Stimulated activated CD8-positive, alpha-beta memory T cell treated with anti-CD3 and anti-CD28 coated beads, Interleukin-12 subunit alpha, Interleukin-12 subunit beta, amount 100 ng/mL, for 24 hours (primary cell): ENCODE measurements around the gene CYP2A6.
"Not testable (repeated sequence)": the region's sequence is repeated elsewhere in the genome, so short reads cannot be mapped to it uniquely, and the experiment has no call there.

Experiments used
- DNase-seq: peaks from one replicate; pipeline ENCODE4 v3.0.0-alpha.2; 2020; ENCODE audit errors: extremely low read depth

CYP2A6 gene

DNA sequence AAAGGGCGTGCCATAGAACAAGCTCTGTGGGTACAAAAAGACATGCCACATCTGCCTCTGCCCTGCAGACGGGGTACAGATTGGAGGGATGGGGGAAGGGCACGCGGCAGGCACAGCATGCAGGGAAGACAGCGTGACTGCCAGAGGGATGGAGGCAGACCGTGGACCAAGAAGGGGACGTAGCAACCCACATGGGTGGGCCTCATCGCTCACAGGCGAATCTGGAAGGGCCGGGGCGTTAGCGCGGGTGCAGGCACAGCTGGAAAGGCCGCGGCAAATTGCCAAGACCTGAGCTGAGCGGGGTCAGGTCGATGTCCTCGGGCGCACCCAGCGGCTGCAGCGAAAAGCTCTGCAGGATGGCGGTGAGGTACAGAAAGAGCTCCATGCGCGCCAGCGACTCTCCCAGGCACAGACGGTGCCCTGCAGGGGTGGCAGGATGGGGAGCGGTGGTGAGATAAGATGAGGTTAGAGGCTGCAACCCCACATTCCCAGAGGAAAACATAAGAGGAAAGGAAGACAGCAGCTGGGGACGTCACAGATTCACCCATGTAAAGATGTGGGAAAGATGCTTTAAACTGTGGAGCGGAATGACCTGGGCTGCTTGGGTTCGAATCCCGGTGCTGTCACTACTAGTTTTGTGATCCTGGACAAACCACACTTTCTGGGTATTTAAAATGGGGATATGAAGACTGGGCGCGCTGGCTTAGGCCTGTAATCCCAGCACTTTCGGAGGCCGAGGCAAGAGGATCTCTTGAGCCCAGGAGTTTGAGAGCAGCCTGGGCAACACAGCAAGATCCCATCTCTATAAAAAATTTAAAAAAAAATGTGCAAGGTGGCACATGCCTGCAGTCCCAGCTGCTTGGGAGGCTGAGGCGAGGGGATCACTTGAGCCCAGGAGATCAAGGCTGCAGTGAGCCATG lies 31.5 kb downstream of the CYP2A6 start:
- DNase-seq: not testable (repeated sequence)

DNA sequence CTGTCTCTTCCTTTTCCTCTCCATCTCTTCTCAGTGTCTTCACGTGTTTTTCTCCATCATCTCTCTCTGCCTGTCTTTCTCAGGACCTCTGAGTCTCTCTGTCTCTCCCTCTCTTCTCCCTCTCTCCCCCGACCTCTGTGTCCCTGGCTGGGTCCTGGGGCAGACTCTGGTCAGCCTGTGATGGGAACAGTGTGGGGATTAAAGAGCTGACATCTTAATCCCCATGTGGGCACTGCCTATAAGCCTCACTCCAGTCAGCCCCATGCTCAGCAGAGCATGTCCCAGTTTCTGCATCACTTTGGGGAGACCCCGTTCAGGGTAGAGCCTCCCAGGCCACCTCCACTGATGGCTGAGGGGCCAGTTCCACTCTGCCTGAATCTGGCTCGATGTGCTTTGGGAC lies 35.0 kb downstream of the CYP2A6 start:
- no peak for DNase-seq

DNA sequence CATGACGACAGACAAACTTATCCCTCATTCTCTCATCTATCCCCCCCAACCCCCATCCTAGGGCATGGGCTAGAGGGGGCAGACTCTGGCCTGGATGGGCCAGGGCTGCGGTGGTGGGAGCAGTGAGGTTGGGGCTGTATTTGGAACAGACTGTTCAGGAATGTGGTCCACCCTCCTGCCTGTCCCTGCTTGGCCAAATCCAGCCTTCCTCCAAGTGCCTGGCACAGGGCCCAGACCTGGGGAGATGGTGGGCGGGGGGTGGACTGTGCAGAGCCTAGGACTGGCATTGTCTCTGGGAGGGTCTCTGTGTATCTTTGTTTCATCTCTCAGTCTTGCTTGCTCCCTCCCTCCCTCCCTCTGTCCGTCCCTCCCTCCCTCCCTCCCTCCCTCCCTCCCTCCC lies 37.1 kb downstream of the CYP2A6 start:
- no peak for DNase-seq

DNA sequence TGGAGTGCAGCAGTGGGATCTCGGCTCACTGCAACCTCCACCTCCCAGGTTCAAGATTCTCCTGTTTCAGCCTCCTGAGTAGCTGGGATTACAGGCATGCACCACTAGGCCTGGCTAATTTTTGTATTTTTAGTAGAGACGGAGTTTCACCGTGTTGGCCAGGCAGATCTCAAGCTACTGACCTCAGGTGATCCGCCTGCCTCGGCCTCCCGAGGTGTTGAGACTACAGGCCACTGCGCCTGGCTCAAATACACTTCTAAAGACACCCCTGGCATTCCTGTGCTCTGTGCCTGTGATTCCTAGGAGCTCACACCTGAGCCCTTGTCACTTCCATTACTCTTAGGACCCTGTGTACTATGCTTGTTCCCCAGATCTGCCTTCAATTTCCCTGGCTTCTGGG lies 37.7 kb downstream of the CYP2A6 start:
- DNase-seq: not testable (repeated sequence)

DNA sequence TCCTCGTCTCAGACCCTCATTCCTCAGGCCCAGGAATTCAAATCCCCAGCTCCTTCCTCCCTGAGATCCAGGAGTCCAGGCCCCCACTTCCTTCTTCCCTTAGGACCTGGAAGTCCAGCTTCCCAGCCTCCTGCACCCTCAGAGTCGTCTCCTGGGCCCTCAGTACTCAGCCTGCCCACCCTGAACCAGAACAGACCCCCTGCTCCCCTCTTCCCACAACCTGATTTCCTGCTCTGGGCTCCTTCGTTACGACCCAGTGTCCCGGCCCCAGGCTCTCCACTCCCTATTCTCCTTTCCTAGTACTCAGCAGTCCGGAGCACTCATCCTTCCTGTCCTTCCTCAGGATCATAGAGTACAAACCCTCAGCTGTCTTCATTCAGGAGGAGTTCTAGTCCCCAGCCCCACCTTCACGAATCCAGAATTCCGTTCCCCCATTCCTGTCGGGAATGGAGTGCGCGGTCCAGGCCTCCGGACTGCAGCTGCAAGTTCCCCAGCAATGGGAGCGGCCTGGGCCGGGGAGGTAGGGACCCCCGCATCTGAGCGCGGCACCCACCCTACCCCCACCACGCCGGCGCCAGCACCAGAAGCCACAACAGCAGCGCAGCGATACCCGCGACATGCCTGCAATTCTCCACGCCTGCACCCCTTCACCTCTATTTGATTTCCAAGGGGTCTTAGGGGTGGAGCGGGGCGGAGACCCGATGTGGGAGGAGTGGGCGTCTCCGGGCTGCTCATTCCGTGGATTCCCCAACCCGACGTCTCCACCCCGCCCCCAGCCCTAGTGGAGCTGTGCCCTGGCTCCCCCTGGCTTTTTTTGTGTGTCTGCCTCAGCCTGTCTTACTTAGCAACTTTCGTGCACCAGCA lies 38.5 kb downstream of the CYP2A6 start:
- no peak for DNase-seq

DNA sequence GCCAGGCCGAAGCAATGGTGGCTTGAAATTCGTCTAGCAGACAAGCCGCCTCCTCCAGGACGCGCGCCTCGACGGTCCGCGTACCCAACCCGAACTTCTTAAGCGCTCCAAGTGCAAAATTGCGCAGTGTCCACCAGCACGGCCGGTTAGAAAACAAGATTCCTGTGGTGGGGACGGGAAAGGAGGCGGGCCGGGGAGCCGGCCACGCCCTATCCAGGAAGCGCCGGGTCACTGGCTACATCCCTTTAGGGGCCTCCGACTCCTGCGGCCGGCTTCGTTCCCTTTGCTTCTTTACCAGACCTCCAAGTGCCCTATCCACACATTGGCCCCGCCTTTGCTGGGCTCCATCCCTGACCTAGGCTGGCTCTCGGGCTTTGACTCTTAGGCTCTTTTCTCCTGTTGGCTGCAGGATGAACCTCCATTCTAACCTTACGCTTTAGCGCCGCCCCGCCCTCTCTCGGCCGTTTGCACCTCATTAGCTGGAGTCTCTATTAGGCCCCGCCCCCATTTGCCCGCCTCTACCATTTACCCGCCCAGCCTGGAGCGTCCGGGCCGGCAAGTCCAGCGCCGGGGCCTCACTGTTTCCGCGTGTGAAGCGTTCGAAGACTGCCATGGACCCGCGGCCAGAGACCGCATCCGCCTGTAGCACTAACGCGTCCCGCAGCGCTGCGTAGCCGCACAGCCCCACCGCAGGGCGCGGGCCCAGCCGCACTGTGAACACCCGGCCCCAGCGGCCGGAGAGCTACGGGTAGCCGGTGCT lies 39.4 kb downstream of the CYP2A6 start:
- not testable (repeated sequence) for DNase-seq

DNA sequence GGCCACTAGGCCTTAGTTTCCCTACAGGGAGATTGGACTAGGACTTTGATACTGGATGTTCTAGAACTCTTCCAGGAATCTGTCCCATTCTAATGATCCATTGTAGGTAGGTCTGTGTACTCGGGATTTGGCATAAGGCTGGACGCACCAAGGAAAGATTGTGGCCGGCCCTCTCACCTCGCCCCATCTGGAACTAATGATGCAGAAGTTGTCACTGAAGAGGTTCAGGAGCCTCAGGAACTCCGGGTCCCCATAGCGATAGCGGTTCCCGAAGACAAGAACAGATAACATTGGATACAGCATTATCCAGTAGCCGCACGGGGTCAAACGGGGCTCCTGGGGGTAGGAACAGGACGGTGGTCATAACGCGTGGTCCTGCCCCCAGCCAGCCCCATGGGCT lies 40.1 kb downstream of the CYP2A6 start:
- no peak for DNase-seq

DNA sequence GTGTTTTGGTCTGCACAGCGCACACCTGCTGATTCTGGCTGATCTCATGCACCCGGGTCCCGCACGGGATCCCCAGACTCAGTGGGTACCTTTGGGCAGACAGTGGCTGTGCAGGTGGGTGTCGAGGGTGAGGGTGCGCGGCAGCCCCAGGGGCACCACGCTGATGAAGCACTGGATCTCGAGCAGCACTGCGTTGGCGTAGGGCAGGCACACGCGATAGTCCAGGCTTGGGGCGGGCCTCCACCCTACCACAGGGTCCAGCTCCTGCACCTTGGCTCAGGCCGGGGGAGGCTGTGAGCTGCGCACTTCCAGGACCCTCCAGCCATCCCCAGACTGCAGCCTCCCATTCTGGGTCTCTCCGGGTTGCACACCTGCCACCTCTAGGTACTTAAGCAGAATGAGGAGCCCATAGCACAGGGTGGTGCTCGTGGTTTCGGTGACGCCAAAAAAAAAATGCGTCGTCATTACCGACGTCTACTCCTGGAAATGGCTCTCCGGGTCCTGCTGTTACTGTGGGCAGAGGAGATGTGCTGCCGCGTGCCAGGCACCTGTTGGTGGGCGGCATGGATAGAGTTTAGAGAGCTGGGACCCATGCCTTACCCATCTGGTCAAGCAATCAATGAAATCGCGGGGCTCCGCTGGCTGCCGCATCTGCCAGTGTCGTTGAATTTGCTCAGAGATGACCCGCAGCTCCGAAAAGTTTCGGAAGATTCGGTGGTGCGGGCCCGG lies 40.7 kb downstream of the CYP2A6 start:
- DNase-seq: no peak

DNA sequence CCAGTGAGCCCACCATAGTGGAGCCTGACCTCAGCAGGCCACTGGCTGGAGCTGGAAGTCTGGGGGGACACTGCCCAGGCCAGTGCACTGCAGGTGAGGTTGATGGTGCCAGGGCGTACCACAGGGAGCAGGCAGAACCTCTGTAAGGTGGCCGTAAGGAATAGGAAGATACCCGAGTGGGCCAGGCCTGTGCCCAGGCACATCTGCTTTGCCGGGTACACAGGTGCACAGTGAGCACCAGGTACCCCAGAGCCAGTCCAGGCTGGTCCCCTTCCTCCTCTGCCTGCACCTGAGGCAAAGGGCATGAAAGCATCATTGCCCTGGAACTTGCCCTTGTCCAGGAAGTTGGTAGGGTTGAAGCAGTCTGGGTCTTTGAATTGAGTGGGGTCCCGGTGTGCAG lies 41.8 kb downstream of the CYP2A6 start:
- DNase-seq: no peak

DNA sequence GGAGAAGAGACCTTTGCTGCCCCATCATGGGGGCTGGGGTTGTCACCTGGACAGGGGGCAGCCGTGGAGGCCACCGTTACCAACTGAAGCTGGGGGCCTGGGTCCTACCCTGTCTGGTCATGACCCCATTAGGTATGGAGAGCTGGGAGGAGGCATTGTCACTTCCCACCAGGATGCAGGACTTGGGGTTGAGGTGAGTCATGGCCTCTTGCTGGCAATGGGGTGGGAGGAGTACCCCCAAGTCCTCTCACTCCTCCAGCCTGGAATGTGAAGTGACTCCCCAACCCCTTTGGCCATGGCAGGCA lies 42.3 kb downstream of the CYP2A6 start:
- no peak for DNase-seq

DNA sequence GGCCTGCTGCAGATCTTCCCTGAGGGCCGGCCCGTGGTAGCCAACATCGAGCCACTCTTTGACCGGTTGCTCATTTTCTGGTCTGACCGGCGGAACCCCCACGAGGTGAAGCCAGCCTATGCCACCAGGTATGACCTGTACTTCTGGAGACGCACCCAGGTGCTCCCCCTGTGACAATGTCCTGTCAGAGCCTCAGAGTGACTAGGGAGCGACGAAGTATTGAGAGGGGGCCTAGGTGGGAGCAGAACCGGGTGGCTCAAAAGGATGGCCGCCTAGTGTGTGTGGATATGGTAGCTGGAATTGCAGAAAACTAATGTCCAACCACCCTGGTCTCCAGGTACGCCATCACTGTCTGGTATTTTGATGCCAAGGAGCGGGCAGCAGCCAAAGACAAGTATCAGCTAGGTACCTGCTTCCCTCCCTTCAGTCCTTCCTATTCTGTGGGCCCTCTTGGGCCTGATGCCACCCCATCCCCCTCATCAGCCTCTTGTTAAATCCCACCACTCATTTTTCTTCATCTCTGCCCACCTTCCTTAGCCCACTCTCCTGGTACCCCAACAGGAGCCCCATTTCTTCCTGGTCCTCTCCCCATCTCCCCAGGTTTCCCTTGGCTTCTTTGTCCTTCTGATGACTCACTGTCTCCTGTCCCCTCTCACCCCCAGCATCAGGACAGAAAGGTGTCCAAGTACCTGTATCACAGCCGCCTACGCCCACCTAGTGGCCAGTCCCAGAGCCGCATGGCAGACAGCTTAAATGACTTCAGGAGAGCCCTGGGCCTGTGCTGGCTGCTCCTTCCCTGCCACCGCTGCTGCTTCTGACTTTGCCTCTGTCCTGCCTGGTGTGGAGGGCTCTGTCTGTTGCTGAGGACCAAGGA lies 42.9 kb downstream of the CYP2A6 start:
- no peak for DNase-seq

DNA sequence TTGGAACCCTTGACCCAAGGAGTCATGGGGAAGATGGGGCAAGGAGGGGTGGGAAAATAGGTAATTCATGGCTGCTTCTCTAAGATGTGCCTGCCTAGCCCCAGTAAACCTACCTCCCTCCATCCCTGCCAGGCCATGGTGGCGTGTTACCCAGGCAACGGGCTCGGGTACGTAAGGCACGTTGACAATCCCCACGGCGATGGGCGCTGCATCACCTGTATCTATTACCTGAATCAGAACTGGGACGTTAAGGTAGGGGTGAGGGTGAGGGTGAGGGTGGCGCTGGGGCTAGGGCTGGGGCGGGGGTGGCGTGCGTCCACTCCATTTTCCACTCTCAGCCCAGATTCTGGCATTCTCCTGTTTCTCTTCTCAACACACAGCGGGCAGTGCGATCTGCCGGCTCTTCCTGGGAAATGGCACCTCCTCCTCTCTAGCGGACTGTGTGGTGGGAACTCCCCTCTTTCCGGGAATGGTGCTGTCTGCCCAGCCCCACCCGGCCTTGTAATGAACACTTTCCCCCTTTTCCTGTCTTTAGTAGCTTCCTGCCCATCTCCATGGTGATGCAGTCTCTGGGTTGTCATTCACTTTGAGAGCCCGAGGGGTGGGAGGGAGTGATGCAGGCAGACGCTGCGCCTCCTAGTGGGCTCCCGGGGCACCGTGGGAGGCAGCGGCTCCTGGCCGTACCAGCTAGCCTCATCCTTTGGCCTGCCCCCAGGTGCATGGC lies 43.7 kb downstream of the CYP2A6 start:
- DNase-seq: peak; percentile 64

DNA sequence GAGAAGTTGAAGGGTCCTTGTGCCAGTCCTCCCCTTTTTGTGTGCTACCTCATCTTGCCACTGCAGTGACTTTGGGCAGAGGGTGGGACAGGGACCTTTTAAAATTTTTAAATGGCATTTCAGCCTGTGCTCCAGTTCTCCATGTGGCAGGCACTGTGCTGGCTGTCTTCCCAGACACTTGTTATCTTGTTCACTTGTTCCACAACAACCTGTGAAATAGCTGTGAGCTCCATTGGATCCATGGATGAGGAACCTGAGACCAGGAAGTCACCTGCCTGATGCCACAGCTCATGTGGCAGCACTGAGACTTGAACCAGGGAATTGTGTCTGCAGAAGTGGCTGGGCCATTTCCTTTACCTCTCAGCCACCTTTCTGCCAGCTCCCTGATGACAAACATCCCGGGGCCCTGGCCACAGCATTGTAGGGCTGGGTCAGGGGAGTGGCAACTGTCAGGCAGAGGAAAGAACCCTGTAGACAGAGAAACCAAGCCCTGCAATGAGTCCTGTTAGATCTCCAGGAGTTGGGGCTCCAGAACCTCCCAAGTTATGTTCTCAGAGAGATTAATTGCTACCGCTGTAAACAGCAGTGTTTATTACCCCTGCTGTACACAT lies 44.9 kb downstream of the CYP2A6 start:
- no peak for DNase-seq

DNA sequence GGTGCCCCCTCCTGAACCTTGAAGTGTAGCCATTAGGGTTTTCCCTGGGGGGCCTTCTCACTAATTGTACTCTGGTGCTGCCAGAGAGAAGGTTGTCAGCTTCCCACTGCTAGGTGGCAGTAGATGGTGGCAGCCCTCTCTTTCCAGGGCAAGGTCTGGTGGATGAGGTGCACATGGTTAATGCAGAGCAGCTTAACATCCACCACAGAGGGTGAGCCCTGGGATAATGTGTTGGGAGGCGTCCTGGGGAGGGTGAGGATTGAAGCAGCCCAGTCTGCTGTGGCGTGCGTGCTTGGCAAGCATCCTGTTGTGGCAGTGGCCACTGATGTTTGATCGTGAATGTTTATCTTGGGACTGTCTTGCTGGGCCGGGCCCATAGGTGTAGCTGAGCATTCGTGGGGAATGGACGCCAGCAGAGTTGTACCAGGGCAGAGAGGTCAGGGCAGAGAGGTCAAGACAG lies 45.4 kb downstream of the CYP2A6 start:
- DNase-seq: no peak

DNA sequence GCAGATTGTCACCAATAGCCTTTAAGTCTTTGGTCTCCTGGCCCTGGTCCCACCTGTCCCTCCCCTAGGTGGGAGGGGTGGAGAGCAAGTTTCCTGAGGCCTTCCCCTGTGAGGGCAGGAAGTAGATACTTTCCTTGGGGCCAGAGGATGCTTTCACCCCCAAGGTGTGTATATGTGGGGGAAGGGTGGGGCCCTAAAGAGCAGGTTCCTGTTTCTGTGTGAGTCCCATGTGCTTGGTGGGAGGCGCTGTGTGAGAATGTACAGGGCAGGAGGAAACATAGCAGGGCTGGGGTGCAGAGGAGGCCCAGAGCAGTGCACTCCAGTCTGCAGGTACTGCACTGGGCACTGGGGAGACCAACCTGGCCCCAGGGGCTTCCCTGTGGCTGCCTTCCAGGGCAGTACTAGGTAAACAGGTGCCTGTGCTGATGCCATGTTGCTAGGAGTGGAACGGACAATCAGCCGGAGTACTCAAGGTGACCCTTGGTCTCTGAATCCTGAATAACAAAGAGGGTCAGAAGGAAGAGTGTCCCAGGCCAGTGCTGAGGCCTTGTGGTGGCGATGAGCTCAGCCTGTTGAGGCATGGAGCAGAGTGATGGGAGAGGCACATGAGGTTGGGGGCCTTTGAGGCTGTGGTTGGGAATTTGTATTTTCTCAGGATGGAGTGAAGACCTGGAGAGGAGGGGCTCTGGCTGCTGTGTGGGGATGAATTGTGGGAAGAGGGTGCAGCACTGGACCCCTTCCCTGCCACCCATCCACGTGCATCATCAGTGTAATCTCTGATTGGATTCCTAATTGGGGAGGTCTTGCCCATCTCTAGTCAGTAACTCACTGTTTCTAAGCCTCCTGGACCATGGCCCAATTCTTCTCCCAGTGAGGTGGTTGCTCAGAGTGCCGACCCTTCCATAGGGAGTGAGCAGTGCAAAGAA lies 46.1 kb downstream of the CYP2A6 start:
- no peak for DNase-seq

DNA sequence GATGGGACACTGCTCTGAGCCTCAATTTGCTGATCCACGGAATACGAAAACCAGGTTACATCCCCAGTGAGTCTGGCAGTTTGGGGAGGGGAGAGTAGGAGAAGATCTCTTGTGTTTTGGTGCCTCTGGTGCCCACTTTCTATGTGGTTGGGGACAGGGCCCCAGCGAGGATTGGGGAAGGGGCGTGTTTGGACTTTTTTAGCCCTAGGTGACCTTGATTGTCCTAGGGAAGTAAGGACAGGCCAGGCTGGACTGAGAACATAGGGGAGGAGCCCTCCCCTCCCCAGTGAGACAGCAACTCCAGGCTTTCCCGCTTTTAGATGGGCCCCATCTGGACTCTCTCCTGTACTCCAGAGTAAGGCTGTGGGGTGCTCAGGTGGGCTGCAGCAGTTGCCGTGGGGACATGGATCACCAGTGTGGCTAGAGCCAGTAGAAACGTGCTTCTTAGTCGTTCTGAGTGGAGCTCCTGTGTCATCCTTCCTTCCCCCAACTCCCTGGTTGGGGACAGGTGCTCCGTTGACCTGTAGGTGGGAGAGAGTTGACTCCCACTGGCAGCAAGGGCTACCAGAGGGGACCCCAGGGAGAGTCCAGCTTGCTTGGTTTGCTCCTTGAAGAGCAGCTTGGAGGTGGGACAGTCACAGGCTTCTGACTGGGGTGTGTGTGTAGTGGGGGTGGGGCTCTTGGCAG lies 46.9 kb downstream of the CYP2A6 start:
- no peak for DNase-seq

DNA sequence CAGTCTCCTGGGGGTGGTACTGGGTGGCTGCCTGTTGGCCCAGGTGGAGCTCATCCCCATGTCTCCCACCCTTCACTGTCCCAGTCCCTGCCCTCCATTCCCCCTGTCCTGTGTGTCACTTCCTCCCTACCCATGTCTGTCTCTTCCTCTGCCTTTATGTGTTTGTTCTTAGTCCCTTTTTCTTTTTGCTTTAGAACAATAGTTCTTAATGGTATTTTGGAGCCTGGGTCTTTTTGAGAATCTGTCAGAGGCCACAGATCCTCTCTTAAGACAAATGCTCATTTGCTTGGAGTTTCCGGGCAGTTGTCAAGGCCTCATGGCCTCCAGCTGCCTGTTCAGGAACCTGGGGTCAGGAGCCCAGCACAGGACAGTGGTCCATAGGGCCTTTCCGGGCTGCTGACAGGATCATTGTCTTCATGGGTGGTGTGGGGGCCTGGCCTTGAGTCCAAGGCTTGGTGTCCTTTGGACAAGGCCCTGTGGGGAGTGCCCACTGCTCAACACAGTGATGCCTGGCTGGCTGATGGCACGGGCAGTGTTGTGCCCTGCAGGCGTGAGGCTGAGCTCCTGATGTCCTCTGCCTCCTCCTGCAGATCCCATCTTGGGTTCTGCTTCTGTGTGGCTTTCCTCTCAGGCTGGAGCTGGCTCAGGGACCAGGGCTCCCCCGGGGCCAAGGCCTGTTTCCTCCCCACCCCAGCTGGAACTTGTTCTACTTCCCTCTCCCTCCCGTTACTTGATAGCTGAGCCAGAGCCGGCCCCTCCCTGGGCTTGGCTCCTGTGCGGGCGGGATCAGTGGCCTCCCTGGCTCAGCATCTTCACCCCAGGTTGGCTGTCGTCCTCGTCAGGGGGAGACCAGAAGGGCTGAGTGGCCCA lies 47.7 kb downstream of the CYP2A6 start:
- DNase-seq: no peak
